GM12892 (cell line): ENCODE measurements around the gene MAPKAPK3.

Source experiments
- POLR2A ChIP-seq: IDR thresholded peaks from 2 replicates; pipeline ENCODE4 v1.6.1; 2011; ENCODE audit warnings: low read depth, low read length, control low read depth
- POLR2AphosphoS5 ChIP-seq: IDR thresholded peaks from 2 replicates; pipeline ENCODE4 v1.6.1; 2011; ENCODE audit warnings: low read depth, low read length, control low read depth
- TAF1 ChIP-seq: IDR thresholded peaks from 2 replicates; pipeline ENCODE4 v1.6.1; 2011; ENCODE audit warnings: low read depth, mild to moderate bottlenecking, control low read depth, low read length, borderline replicate concordance

DNA sequence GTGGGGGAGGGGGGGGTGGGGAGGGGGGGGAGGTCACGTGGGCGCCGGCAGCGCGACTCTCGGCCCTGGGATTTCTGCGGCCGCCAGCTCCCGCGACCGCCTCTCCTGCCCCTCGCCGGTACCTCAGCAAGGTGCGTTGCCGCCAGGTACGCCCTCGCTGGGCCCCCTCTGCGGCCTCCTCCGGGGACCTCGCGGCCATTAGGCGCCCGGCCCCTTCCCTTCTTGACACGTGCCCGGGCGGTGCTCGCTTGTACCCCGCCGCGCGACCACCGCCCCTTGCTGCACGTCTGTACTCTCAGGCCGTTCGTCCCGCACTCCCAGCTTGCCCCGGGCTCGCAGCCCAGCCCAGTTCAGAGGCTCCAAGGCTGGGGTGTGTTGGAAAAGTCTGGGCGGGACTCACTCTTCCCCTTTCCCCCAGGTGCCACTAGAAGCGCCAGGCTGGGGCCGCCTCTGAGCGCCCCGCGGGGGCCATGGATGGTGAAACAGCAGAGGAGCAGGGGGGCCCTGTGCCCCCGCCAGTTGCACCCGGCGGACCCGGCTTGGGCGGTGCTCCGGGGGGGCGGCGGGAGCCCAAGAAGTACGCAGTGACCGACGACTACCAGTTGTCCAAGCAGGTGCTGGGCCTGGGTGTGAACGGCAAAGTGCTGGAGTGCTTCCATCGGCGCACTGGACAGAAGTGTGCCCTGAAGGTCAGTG, at the start of gene MAPKAPK3:
- TF ChIP-seq POLR2A = peak; percentile 41; the same call in 1 of the 2 replicates
- TF ChIP-seq POLR2AphosphoS5 = no peak
- no peak for TF ChIP-seq TAF1
